ENCODE results near the gene DOCK1.

Gene DOCK1

DNA sequence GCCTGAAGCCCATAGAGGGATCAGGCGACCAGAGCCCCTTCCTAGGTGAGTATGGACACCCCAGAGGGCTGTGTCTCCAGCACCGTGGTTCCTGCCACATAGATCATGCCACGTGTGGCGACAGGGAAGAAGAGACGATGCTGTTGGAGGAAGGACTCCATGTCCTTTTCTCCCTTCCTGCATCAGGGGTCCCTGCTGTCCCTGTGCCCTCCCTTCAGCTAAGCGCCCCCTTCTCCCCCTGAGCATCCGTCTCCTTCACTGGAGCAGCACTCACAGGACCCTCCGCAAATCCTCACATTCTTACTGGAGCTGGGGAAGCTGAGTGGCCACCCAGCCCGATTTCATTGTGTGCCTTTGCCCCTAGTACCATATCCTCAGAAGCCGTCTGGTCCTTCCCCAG is 558.3 kb downstream of the DOCK1 start:
- TF ChIP-seq ZFX (IDR thresholded peaks at IDR 0.05): no peak
- TF ChIP-seq, protein P1, sequence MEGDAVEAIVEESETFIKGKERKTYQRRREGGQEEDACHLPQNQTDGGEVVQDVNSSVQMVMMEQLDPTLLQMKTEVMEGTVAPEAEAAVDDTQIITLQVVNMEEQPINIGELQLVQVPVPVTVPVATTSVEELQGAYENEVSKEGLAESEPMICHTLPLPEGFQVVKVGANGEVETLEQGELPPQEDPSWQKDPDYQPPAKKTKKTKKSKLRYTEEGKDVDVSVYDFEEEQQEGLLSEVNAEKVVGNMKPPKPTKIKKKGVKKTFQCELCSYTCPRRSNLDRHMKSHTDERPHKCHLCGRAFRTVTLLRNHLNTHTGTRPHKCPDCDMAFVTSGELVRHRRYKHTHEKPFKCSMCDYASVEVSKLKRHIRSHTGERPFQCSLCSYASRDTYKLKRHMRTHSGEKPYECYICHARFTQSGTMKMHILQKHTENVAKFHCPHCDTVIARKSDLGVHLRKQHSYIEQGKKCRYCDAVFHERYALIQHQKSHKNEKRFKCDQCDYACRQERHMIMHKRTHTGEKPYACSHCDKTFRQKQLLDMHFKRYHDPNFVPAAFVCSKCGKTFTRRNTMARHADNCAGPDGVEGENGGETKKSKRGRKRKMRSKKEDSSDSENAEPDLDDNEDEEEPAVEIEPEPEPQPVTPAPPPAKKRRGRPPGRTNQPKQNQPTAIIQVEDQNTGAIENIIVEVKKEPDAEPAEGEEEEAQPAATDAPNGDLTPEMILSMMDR (conservative IDR thresholded peaks at IDR 0.05): no peak

DNA sequence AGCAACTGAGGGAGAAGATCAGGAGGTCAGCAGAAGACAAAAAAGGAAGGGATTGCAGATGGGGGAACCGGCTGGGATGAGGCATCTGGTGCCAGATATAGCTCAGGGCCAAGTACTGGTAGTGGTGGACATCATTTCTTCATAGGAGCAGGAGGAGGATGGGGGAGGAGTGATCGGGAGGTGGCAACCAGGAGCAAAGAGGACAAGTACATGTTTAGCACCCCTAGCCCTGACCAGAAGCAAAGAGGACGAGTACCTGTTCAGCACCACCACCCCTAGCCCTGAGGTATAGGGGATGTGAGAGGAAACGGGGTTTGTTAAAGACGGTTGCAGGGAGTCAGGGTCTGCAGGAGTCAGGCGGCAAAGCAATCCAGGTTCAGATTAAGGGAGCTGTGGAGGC is 559.3 kb downstream of the DOCK1 start:
- no peak for TF ChIP-seq ZFX (IDR thresholded peaks at IDR 0.05)
- TF ChIP-seq, protein P1 (conservative IDR thresholded peaks at IDR 0.05): no peak
- no peak overlapping the region for H3K27ac ChIP-seq

More for the DNA sequence above, 558.3 kb downstream of the DOCK1 start:
- no peak overlapping the region for H3K27ac ChIP-seq

DNA sequence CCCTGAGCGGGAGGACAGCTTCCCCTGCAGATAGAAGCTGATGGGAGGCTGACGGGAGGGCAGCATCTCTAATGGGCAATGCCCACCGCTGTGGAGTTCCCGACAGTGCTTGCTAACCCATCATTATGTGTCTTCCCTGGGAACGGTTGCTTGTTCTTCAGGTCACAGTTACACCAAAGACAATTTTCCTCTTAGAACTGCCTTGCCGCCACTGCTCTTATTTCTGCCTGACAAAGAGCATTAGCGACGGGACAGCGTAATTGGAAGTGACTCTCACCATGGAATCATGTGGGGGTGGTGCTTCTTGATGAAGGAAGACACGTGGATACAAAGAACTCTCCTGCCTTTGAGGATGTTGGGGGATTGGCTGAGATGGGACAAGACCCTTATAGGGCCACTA is 562.6 kb downstream of the DOCK1 start:
- no peak for TF ChIP-seq ZFX (IDR thresholded peaks at IDR 0.05)
- TF ChIP-seq, protein P1 (conservative IDR thresholded peaks at IDR 0.05): no peak
- H3K27ac ChIP-seq: no peak overlapping the region

DNA sequence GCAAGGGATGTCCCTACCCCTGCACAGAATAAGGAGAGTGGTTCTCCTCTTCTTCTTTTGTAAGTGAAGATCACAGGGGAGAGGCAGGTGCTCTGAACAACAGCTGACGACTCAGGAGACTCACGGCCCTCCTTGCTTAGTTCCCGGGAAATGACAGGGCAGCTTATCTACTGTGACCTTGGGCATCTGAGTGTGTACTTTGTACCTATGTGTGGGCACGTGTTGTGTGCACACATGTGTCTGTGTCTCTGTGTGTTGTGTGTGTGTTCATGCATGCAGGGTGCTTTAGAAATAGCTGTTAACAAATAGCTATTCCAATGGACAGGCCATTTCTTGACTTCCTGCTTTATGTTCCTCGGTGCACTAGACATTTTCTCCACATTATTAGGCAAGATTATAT is 563.4 kb downstream of the DOCK1 start:
- TF ChIP-seq, protein P1 (conservative IDR thresholded peaks at IDR 0.05): no peak
- no peak for TF ChIP-seq ZFX (IDR thresholded peaks at IDR 0.05)
- H3K27ac ChIP-seq: no peak overlapping the region

DNA sequence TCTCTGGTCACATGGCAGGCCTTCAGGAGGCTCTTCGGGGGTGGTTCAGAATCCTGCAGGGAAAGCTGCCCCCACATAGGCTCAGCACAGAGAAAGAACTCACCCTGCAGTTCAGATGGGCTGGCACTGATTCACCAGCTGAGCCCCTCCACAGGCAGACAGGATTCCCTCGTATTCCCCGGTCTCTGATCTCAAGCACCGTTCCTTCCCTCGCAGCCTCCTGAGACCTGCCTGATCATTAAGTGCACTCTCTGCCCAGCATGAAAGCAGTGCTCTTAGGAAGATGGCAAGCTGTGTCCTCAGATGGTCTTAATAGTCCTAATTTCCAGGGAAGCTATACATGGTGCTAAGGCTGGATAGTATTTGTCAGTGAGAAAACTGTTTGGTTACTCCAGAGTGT is 565.7 kb downstream of the DOCK1 start:
- no peak for TF ChIP-seq ZFX (IDR thresholded peaks at IDR 0.05)
- TF ChIP-seq, protein P1 (conservative IDR thresholded peaks at IDR 0.05): no peak
- H3K27ac ChIP-seq: no peak overlapping the region

DNA sequence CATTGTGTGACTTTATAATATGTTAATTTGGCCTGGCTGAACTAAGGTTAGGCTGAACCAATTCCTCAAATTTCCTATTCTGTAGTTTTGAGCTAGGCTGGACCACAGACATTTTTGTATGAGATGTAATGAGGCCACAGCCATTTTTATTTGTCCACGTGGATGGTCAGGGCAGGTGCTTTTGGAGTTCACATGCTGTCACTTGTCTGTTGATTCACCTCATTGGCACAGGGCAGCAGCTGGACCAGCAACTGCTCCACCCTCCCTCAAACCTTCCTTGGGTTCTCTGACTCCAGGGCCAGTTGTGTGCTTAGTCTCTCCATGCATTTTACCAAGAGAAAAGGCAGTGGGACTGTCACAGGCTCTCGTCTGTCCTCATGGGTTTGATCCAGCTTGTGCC is 567.7 kb downstream of the DOCK1 start:
- TF ChIP-seq, protein P1 (conservative IDR thresholded peaks at IDR 0.05): no peak
- TF ChIP-seq ZFX (IDR thresholded peaks at IDR 0.05): no peak
- H3K27ac ChIP-seq: no peak overlapping the region

DNA sequence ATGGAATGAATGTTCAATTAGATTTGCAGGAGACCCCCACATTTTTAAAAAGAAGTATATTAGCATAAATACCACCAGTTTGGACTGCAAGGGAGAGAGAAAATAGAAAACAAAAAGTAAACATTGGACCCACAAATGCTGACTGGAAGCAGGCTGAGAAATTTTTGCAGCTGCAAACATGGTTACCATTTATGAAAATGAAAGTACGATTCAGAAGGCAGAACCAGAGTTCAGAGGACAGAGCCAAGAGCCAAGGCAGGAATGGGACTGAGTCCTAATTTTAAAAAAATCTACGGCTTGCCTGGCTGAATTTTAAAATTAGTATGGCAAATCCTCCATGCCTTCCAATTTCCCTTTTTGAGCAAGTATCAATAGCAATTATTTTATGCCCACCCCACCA is 569.3 kb downstream of the DOCK1 start:
- H3K27ac ChIP-seq: no peak overlapping the region
- TF ChIP-seq ZFX (IDR thresholded peaks at IDR 0.05): no peak

DNA sequence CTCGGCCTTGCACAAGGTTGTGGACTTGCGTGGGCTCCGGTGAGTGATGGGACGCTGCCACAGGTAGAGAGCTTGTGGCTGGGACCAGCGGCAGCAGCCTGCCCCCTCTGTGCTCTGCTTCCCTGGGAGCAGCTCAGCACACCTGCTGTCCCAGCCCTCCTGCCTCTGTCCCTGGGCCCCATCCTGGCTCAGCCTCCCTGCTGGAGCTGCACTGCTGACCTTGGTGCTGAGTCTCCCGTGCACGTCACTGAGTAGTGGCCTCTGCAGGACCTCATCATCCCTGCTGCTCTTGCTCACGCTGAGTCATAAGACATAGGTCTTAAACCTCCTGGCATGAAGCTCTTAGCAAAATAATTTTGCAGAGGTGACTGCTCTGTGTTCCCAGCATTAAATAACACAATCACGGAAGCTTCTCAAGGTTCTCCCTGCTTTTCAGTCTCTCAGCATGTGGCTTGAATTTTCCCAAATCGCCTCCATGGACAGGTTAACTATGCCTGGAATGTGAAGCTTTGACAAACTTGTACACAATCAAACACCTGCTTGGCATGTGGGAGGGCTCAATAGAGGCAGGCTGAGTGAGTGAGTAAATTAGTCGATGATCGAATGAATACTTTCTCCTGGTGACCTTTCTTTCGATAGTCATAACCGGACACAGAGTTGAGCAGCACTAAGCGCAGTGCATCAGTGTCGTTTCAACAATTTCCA is 580.1 kb downstream of the DOCK1 start:
- H3K27ac ChIP-seq: no peak overlapping the region
- no peak for TF ChIP-seq ZFX (IDR thresholded peaks at IDR 0.05)
- TF ChIP-seq, protein P1 (conservative IDR thresholded peaks at IDR 0.05): no peak

Data from C4-2B (cell line).